H4 (cell line): Measurements from ENCODE around the gene TTC28. TPM values are rescaled to one million over a fixed set of nuclear protein-coding genes. Genes with fewer than 3 reads are reported as not detected.

Source experiments
- total RNA-seq: library from RNA; depleted of rRNA; stranded (reverse); fragments of >200 nt; shearing (Covaris generic); gene quantifications from 2 replicates; pipeline ENCODE4 v1.2.3, GENCODE V29; 2014; rRNA removed

TTC28 gene
- total RNA-seq, 1 experiment from 2014 or later = 0.23 TPM

Other genes starting within 250 kb of the TTC28 start
- gene CHEK2, start 62.0 kb upstream of the TTC28 start, total RNA-seq = 22.9 and 24.8 TPM in 2 replicates
- 17.6 and 22.4 TPM in 2 replicates for gene HSCB, start 62.2 kb upstream of the TTC28 start, total RNA-seq
- 16.0 and 17.2 TPM in 2 replicates for gene CCDC117, start 92.9 kb upstream of the TTC28 start, total RNA-seq
- 122 and 124 TPM in 2 replicates for gene XBP1, start 120.7 kb upstream of the TTC28 start, total RNA-seq
- gene ZNRF3, start 203.7 kb upstream of the TTC28 start, total RNA-seq = 1.8 and 2.6 TPM in 2 replicates